Osteocyte (in vitro differentiated cells): ENCODE results near the gene KIAA1755. TPM values are rescaled to one million over a fixed set of nuclear protein-coding genes. Genes with fewer than 3 reads are reported as not detected.
"Not testable (repeated sequence)": the region's sequence is repeated elsewhere in the genome, so short reads cannot be mapped to it uniquely, and the experiment has no call there.

Experiments used
- DNase-seq: peaks from one replicate; pipeline ENCODE4 v3.0.0; 2021; ENCODE audit warnings: mixed read lengths; ENCODE audit not compliant: unreplicated experiment; ENCODE audit errors: extremely low spot score
- H3K27ac Mint-ChIP-seq: one replicate; pipeline ENCODE4 v1.8.0; 2021; ENCODE audit warnings: mild to moderate bottlenecking, mixed read lengths; ENCODE audit not compliant: unreplicated experiment
- H3K27me3 Mint-ChIP-seq: one replicate; pipeline ENCODE4 v1.8.0; 2021; ENCODE audit warnings: mixed read lengths; ENCODE audit not compliant: unreplicated experiment
- H3K36me3 Mint-ChIP-seq: one replicate; pipeline ENCODE4 v1.8.0; 2021; ENCODE audit warnings: mixed read lengths; ENCODE audit not compliant: unreplicated experiment
- H3K4me1 Mint-ChIP-seq: one replicate; pipeline ENCODE4 v1.8.0; 2021; ENCODE audit warnings: mixed read lengths; ENCODE audit not compliant: unreplicated experiment
- H3K4me3 Mint-ChIP-seq: one replicate; pipeline ENCODE4 v1.8.0; 2021; ENCODE audit warnings: mild to moderate bottlenecking, moderate library complexity, mixed read lengths; ENCODE audit not compliant: unreplicated experiment
- H3K9me3 Mint-ChIP-seq: one replicate; pipeline ENCODE4 v1.8.0; 2021; ENCODE audit warnings: mixed read lengths; ENCODE audit not compliant: unreplicated experiment
- total RNA-seq: library from RNA; stranded (reverse); gene quantifications from 2 replicates; pipeline ENCODE4 v1.2.1, GENCODE V29; 2021
- TF ChIP-seq, protein P1 (sequence below): fragments of 200-600 bp; sonication (generic); IDR thresholded peaks from 2 replicates; pipeline ENCODE4 v1.5.0; 2021; ENCODE audit warnings: antibody characterized with exemption, mild to moderate bottlenecking, moderate library complexity

KIAA1755 gene
- total RNA-seq, 1 donor from 2014 or later, result 50.2 TPM

GRCh38 chr20:38286586-38287531 lies 26.3 kb upstream of the KIAA1755 start:
- TF ChIP-seq, protein P1, sequence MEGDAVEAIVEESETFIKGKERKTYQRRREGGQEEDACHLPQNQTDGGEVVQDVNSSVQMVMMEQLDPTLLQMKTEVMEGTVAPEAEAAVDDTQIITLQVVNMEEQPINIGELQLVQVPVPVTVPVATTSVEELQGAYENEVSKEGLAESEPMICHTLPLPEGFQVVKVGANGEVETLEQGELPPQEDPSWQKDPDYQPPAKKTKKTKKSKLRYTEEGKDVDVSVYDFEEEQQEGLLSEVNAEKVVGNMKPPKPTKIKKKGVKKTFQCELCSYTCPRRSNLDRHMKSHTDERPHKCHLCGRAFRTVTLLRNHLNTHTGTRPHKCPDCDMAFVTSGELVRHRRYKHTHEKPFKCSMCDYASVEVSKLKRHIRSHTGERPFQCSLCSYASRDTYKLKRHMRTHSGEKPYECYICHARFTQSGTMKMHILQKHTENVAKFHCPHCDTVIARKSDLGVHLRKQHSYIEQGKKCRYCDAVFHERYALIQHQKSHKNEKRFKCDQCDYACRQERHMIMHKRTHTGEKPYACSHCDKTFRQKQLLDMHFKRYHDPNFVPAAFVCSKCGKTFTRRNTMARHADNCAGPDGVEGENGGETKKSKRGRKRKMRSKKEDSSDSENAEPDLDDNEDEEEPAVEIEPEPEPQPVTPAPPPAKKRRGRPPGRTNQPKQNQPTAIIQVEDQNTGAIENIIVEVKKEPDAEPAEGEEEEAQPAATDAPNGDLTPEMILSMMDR, result no peak
- Mint-ChIP-seq H3K4me3 (peak overlapping the region; percentile 33), H3K9me3 (peaks cover 3% of the 10 kb centered on the region), H3K4me1 (peaks cover 54% of the 10 kb centered on the region), H3K36me3 (peaks cover 7% of the 10 kb centered on the region), H3K27ac (peak overlapping the region; percentile 81), H3K27me3 (no peaks in the 10 kb centered on the region)
- no peak for DNase-seq

- peaks cover 3% of the 10 kb centered on the region for H3K9me3 Mint-ChIP-seq
- no peak overlapping the region for H3K27ac Mint-ChIP-seq
- no peaks in the 10 kb centered on the region for H3K27me3 Mint-ChIP-seq
- peaks cover 9% of the 10 kb centered on the region for H3K36me3 Mint-ChIP-seq
- no peak overlapping the region for H3K4me3 Mint-ChIP-seq
- no peak for DNase-seq
- H3K4me1 Mint-ChIP-seq, result peaks cover 46% of the 10 kb centered on the region
- TF ChIP-seq, protein P1, result no peak
Measured at GRCh38 chr20:38284893-38285444, 24.4 kb upstream of the KIAA1755 start.

DNA sequence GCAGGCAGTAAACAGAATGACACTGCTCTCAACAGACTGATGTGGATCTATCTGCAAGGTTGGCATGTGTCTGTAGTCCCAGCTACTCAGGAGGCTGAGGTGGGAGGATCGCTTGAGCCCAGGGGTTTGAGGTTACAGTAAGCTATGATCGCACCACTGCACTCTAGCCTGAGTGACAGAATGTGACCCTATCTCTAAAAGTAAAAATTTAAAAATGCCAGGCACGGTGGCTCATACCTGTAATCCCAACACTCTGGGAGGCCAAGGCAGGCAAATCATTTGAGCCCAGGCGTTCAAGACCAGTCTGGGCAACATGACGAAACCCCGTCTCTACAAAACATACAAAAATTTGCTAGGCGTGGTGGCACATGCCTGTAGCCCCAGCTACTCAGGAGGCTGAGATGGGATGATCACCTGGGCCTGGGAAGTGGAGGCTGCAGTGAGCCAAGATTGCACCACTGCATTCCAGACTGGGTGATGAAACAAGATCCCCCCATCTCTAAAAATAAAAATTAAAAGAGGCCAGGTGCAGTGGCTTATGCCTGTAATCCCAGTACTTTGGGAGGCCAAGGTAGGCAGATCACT lies 23.6 kb upstream of the KIAA1755 start:
- H3K27ac Mint-ChIP-seq, H3K4me3 Mint-ChIP-seq, H3K36me3 Mint-ChIP-seq: not testable (repeated sequence)

GRCh38 chr20:38283236-38283635 lies 22.7 kb upstream of the KIAA1755 start:
- H3K4me3 Mint-ChIP-seq, result no peak overlapping the region
- no peaks in the 10 kb centered on the region for H3K27me3 Mint-ChIP-seq
- no peak overlapping the region for H3K27ac Mint-ChIP-seq
- no peak for DNase-seq
- peaks cover 9% of the 10 kb centered on the region for H3K36me3 Mint-ChIP-seq
- TF ChIP-seq, protein P1, result no peak
- peaks cover 54% of the 10 kb centered on the region for H3K4me1 Mint-ChIP-seq
- peaks cover 3% of the 10 kb centered on the region for H3K9me3 Mint-ChIP-seq

More for the DNA sequence above, 23.6 kb upstream of the KIAA1755 start:
- peaks cover 53% of the 10 kb centered on the region for H3K4me1 Mint-ChIP-seq
- H3K9me3 Mint-ChIP-seq, H3K27me3 Mint-ChIP-seq, DNase-seq: not testable (repeated sequence)

- Mint-ChIP-seq H3K4me1 (peaks cover 48% of the 10 kb centered on the region), H3K27ac (peak overlapping the region; percentile 10)
- not testable (repeated sequence) for H3K9me3 Mint-ChIP-seq, H3K36me3 Mint-ChIP-seq, H3K27me3 Mint-ChIP-seq, DNase-seq, H3K4me3 Mint-ChIP-seq
Measured at GRCh38 chr20:38281176-38281915, 20.8 kb upstream of the KIAA1755 start.
